HG02571 (cell line): ENCODE results near the gene KLHDC2.
"Not testable (repeated sequence)": the region's sequence is repeated elsewhere in the genome, so short reads cannot be mapped to it uniquely, and the experiment has no call there.

ENCODE experiments used
- ATAC-seq: cut with Tn5 transposase; IDR thresholded peaks from one replicate; pipeline ENCODE4 v1.9.1; 2021; ENCODE audit warnings: mild to moderate bottlenecking, moderate library complexity; ENCODE audit not compliant: unreplicated experiment

Gene KLHDC2

DNA sequence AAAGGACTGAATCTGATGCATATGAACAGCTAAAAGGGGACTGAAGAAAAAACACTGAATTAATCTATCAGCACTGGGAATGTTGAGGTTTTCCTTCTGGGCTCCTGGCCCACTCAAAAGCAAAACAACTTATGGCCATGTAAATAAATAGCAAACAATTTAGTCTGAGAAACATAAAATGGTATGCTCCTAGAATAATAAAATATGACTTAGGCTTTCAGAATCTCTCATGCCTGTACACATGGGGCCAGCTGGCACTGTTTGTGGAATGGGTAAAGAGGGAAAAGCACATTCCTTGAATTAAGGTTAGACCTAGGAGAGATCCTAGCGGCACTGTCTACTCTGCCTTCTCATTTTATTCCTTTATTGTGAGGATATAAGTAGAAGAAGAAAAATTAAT lies 6.2 kb downstream of the KLHDC2 start:
- no peak for ATAC-seq

DNA sequence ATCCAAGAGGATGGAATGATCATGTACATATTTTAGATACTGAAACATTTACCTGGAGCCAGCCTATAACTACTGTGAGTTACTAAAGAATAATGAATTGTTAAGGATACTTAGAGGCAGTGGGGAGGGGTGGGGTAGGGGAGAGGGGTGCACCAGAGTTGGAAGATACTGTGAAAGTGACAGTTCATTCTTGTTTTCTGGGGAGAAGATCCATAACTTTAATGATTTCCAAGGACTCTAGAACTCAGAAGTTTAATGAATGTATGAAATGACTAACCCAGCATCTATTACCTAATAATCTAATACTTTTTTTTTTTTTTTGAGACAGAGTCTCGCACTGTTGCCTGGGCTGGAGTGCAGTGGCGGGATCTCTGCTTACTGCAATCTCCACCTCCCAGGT lies 10.5 kb downstream of the KLHDC2 start:
- ATAC-seq = no peak

DNA sequence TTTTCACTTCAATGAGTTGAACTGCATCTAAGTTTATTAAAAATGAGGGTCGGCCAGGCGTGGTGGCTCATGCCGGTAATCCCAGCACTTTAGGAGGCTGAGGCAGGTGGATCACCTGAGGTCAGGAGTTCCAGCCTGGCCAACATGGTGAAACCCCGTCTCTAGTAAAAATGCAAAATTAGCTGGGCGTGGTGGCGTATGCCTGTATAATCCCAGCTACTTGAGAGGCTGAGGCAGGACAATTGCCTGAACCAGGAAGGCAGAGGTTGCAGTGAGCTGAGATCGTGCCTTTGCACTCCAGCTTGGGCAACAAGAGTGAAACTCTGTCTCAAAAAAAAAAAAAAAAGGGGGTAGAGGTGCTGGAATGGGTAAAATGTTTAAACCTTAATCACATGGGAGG lies 13.1 kb downstream of the KLHDC2 start:
- not testable (repeated sequence) for ATAC-seq

DNA sequence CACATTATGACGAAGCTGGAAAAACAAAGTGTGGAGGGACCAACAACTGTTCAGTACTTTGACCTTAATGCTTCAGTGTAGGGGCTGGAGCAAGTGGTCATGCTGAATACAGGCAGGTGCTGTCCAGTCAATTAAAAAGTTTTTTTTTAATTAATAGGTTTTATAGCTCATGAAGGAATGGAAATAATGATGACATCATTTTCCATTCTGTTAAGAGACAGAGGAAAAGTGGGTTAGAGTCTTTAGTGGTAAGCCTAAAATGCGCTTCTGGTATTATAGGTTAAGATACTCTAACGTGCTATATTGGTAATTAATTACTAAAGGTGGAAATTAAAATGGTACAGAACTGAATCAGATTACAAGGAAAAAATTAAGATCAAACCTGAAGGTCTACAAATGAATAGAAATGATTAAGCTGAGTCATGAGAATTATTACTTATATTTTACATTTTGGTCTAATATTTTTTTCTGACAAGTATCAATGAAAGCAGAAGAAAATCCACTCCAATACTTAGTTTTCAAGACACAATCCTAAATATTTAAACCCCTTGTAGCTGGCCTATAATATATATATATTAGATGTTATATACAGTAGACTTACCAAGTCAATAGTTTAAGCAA lies 15.6 kb downstream of the KLHDC2 start:
- no peak for ATAC-seq

DNA sequence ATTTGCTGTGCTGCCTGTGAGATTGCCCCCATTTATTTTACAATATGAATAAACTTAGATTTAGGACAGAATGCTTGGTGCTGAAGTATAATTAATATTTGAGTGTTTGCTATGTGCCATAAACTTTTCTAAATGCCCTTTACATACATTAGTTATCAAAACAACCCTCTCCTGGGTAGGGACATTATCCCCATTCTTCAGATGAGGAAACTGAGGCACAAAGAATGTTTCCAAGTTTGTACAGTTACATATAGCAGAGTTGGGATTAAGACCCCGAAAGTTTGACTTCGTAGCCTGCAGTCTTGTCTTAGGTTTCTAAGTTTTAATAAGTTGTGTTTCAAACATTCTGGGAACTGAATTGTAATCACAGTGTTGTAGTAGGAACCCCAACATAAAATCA lies 18.4 kb downstream of the KLHDC2 start:
- ATAC-seq = no peak

DNA sequence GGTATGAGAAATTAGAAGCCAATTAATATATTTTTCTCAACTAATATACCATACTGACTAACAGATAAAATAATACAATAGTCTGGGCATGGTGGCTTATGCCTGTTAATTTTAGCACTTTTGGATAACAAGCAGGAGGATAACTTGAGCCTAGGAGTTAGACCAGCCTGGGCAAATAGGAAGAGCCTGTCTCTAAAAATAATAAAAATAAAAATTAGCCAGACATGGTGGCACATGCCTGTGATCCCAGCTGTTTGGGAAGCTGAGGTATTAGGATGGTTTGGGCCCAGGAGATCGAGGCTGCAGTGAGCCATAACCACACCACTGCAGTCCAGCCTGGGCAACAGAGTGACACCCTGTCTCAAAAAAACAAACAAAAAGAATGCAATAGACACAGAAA lies 24.7 kb downstream of the KLHDC2 start:
- ATAC-seq = no peak

DNA sequence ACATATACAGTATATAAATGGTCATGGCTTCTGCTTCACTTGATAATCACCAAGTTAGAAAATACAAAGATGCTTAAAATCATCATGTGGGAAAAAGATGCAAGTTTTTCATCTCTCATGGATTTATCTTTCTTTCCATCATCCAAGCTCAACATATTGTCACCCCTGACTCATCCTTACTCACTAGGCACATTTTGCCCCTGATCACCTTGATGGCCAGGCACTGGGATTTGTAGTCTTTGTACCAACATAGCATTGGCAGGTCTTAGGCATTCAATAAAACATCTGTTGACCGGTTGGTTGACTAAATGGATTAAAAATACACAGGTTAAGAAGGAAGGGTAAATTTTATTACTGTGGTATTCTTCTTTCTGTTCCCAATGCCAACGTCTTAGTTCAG lies 28.1 kb downstream of the KLHDC2 start:
- no peak for ATAC-seq

DNA sequence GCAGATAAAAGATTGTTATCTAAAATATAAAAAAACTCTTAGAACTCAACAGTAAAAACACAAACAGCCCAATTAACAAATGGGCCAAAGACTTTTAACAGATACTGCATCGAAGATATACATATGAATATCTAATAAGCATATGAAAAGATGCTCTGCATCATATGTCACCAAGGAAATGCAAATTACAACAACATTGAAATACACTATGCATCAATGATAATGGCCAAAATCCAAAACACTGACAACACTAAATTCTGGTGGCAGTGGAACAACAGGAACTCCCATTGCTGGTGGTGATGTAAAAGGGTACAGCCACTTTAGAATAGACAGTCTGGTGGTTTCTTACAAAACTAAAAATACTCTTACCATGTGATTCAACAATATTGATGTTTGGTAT lies 40.8 kb downstream of the KLHDC2 start:
- no peak for ATAC-seq

DNA sequence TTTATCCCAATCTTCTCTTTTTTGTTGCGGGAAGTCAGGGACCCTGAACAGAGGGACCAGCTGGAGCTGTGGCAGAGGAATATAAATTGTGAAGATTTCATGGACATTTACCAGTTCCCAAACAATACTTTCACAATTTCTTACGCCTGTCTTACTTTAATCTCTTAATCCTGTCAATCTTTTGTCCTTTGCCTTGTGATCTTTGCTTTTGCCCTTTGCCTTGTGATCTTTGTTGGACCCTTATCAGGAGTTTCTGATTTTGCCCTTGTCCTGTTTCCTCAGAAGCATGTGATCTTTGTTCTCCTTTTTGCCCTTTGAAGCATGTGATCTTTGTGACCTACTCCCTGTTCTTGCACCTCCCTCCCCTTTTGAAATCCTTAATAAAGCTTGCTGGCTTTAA lies 48.2 kb downstream of the KLHDC2 start:
- not testable (repeated sequence) for ATAC-seq

DNA sequence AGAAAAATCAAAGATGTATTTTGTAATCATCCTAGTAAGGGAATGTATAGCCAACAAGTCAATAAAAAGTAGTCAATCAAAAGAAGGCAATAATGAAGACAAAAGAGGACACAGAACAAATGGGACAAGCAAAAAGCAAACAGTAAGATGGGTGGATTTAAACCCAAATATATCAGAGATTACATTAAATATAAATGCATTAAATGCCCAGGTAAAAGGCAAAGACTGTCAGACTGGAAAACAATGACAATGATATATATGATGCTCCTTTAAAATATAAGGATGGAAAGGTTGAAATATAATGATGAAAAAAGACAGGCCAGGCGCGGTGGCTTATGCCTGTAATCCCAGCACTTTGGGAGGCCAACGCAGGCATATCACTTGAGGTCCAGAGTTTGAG lies 48.9 kb downstream of the KLHDC2 start:
- ATAC-seq = no peak

DNA sequence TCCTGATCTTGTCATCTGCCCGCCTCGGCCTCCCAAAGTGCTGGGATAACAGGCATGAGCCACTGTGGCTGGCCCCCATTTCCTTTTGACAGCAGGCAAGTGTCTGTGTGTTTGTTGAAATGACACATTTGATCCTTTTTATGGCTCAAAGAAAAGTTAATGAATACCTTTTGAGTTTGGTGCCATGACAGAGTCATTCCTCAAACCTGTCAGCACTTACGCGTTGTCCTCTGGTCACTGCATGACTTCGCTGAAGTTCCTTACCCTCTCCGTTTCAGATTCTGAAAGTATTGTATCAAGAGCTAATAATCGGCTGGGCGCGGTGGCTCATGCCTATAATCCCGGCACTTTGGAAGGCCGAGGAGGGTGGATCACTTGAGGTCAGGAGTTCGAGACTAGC lies 52.2 kb downstream of the KLHDC2 start:
- no peak for ATAC-seq

DNA sequence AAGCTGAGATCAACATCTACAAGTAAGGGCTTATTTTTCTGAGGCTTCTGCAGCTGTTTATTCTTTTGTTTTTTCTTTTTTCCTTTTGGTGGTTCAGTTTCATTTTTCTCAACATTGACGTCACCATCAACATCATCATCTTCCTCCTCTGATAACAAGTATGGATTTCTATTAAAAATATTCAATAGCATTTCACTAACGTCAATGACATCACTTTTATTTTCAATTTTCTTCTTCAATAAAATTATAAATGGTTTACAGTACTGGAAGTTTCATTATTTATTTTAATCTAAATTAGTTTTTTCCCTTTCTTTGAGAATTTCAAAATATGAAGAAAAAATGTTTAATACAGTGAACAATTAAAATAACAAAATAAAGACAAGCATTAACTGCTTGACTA lies 60.7 kb downstream of the KLHDC2 start:
- no peak for ATAC-seq
